Measurements from ENCODE around the gene RAB3A.
A peak's percentile ranks its signal among the peaks of the same experiment; 100 is the strongest.

RAB3A gene

DNA sequence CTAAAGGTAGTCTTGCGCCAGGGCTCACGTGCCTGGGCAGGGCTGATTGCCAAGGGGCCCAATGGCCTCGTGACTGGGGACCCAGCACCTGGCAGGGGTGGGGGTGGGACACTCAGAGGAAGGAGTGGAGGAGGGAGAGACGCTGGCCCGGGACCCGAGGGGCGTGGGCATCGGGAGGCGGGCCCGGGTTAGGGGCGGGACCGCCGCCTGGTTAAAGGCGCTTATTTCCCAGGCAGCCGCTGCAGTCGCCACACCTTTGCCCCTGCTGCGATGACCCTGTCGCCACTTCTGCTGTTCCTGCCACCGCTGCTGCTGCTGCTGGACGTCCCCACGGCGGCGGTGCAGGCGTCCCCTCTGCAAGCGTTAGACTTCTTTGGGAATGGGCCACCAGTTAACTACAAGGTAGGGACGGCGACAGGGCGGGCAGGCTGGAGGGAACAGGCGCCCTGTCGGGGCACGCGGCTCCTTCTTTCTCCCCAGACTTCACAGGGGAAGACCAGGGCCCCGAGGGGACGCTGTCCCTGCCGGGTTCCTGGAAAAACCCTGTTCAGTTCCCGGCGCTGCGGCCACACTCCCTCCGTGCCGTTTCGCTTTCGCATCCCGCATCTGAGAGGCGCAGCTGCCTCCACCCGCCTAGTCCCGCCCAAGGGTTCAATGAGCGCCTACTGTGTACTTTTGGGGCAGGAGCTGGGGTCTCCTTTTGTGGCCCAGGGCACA, 30.1 kb downstream of the RAB3A start, which contains the start of gene IFI30 (continued):
- no peak; the same call in 1 of the 2 replicates for TF ChIP-seq ZNF660 (tag by site-specific recombination; IDR thresholded peaks at IDR 0.05)
- TF ChIP-seq ZNF701 (tag by site-specific recombination; IDR thresholded peaks at IDR 0.05), result no peak
- no peak for TF ChIP-seq SALL2 (tag by site-specific recombination; IDR thresholded peaks at IDR 0.05; ENCODE audit: borderline replicate concordance)
- TF ChIP-seq, protein P1, sequence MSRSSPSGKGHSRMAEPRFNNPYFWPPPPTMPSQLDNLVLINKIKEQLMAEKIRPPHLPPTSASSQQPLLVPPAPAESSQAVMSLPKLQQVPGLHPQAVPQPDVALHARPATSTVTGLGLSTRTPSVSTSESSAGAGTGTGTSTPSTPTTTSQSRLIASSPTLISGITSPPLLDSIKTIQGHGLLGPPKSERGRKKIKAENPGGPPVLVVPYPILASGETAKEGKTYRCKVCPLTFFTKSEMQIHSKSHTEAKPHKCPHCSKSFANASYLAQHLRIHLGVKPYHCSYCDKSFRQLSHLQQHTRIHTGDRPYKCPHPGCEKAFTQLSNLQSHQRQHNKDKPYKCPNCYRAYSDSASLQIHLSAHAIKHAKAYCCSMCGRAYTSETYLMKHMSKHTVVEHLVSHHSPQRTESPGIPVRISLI (tag by site-specific recombination; IDR thresholded peaks at IDR 0.05), result no peak
- TF ChIP-seq WT1 (tag by site-specific recombination; IDR thresholded peaks at IDR 0.05), result peak; percentile 33; the same call in 1 of the 2 replicates
- peak; percentile 75 for TF ChIP-seq SP7 (tag by site-specific recombination; IDR thresholded peaks at IDR 0.05)
- TF ChIP-seq, protein P2, sequence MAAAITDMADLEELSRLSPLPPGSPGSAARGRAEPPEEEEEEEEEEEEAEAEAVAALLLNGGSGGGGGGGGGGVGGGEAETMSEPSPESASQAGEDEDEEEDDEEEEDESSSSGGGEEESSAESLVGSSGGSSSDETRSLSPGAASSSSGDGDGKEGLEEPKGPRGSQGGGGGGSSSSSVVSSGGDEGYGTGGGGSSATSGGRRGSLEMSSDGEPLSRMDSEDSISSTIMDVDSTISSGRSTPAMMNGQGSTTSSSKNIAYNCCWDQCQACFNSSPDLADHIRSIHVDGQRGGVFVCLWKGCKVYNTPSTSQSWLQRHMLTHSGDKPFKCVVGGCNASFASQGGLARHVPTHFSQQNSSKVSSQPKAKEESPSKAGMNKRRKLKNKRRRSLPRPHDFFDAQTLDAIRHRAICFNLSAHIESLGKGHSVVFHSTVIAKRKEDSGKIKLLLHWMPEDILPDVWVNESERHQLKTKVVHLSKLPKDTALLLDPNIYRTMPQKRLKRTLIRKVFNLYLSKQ (tag by site-specific recombination; IDR thresholded peaks at IDR 0.05; ENCODE audit: borderline replicate concordance), result no peak
- TF ChIP-seq ZNF169 (tag by site-specific recombination; IDR thresholded peaks at IDR 0.05), result no peak
- peak; percentile 98 for TF ChIP-seq ZNF341 (tag by site-specific recombination; IDR thresholded peaks at IDR 0.05; ENCODE audit: low read depth)
- TF ChIP-seq ZNF155 (tag by site-specific recombination; IDR thresholded peaks at IDR 0.05), result no peak
- peak; percentile 75; the same call in 1 of the 2 replicates for TF ChIP-seq ZNF629 (tag by site-specific recombination; IDR thresholded peaks at IDR 0.05)
- no peak for TF ChIP-seq ZNF121 (tag by site-specific recombination; IDR thresholded peaks at IDR 0.05)
- no peak for TF ChIP-seq ZNF48 (tag by site-specific recombination; IDR thresholded peaks at IDR 0.05)
- TF ChIP-seq ZBTB17 (tag by site-specific recombination; IDR thresholded peaks at IDR 0.05), result peak; percentile 5; the same call in 1 of the 2 replicates
- TF ChIP-seq ZEB2 (tag by site-specific recombination; IDR thresholded peaks at IDR 0.05), result peak; percentile 63
- no peak for TF ChIP-seq ZNF37A (tag by site-specific recombination; IDR thresholded peaks at IDR 0.05)
- TF ChIP-seq ZBTB21 (tag by site-specific recombination; IDR thresholded peaks at IDR 0.05), result no peak
- TF ChIP-seq PRDM10 (tag by site-specific recombination; IDR thresholded peaks at IDR 0.05), result peak; percentile 95
- TF ChIP-seq ZBTB8A (tag by site-specific recombination; IDR thresholded peaks at IDR 0.05), result peak; percentile 98
- no peak for TF ChIP-seq ZNF791 (tag by site-specific recombination; IDR thresholded peaks at IDR 0.05)
- TF ChIP-seq, protein P3, sequence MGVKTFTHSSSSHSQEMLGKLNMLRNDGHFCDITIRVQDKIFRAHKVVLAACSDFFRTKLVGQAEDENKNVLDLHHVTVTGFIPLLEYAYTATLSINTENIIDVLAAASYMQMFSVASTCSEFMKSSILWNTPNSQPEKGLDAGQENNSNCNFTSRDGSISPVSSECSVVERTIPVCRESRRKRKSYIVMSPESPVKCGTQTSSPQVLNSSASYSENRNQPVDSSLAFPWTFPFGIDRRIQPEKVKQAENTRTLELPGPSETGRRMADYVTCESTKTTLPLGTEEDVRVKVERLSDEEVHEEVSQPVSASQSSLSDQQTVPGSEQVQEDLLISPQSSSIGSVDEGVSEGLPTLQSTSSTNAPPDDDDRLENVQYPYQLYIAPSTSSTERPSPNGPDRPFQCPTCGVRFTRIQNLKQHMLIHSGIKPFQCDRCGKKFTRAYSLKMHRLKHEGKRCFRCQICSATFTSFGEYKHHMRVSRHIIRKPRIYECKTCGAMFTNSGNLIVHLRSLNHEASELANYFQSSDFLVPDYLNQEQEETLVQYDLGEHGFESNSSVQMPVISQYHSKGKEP (tag by site-specific recombination; IDR thresholded peaks at IDR 0.05), result 0 out of 2 replicates have a peak, but pooled peaks have one; percentile 26
- TF ChIP-seq ZNF560 (tag by site-specific recombination; IDR thresholded peaks at IDR 0.05; ENCODE audit: borderline replicate concordance), result no peak
- TF ChIP-seq, protein P4, sequence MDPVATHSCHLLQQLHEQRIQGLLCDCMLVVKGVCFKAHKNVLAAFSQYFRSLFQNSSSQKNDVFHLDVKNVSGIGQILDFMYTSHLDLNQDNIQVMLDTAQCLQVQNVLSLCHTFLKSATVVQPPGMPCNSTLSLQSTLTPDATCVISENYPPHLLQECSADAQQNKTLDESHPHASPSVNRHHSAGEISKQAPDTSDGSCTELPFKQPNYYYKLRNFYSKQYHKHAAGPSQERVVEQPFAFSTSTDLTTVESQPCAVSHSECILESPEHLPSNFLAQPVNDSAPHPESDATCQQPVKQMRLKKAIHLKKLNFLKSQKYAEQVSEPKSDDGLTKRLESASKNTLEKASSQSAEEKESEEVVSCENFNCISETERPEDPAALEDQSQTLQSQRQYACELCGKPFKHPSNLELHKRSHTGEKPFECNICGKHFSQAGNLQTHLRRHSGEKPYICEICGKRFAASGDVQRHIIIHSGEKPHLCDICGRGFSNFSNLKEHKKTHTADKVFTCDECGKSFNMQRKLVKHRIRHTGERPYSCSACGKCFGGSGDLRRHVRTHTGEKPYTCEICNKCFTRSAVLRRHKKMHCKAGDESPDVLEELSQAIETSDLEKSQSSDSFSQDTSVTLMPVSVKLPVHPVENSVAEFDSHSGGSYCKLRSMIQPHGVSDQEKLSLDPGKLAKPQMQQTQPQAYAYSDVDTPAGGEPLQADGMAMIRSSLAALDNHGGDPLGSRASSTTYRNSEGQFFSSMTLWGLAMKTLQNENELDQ (tag by site-specific recombination; IDR thresholded peaks at IDR 0.05; ENCODE audit: low read depth), result no peak
- peak; percentile 30; the same call in 1 of the 2 replicates for TF ChIP-seq CTCF (tag by site-specific recombination; IDR thresholded peaks at IDR 0.05)
- TF ChIP-seq, protein P5, sequence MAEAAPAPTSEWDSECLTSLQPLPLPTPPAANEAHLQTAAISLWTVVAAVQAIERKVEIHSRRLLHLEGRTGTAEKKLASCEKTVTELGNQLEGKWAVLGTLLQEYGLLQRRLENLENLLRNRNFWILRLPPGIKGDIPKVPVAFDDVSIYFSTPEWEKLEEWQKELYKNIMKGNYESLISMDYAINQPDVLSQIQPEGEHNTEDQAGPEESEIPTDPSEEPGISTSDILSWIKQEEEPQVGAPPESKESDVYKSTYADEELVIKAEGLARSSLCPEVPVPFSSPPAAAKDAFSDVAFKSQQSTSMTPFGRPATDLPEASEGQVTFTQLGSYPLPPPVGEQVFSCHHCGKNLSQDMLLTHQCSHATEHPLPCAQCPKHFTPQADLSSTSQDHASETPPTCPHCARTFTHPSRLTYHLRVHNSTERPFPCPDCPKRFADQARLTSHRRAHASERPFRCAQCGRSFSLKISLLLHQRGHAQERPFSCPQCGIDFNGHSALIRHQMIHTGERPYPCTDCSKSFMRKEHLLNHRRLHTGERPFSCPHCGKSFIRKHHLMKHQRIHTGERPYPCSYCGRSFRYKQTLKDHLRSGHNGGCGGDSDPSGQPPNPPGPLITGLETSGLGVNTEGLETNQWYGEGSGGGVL (tag by site-specific recombination; IDR thresholded peaks at IDR 0.05), result peak; percentile 88
- no peak for TF ChIP-seq ZBTB1 (tag by site-specific recombination; IDR thresholded peaks at IDR 0.05)

All from HEK293 (cell line).